HG03175 (cell line): ENCODE data around the gene ZFYVE21.

Experiments used
- ATAC-seq: cut with Tn5 transposase; IDR thresholded peaks from one replicate; pipeline ENCODE4 v1.9.1; 2021; ENCODE audit warnings: mild to moderate bottlenecking, moderate library complexity; ENCODE audit not compliant: unreplicated experiment

Gene ZFYVE21

DNA sequence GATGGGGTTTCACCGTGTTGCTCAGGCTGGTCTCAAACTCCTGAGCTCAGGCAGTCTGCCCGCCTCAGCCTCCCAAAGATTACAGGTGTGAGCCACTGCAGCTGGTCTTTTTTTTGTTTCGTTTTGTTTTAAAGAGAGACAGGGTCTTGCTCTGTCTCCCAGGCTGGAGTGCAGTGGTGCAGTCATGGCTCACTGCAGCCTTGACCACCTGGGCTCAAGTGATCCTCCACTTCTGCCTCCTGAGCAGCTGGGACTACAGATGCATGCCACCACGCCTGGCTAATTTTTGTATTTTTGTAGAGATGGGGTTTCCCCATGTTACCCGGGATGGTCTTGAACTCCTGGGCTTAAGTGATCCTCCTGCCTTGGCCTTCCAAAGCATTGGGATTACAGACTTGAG lies 24.0 kb upstream of the ZFYVE21 start:
- ATAC-seq, result peak; percentile 41

DNA sequence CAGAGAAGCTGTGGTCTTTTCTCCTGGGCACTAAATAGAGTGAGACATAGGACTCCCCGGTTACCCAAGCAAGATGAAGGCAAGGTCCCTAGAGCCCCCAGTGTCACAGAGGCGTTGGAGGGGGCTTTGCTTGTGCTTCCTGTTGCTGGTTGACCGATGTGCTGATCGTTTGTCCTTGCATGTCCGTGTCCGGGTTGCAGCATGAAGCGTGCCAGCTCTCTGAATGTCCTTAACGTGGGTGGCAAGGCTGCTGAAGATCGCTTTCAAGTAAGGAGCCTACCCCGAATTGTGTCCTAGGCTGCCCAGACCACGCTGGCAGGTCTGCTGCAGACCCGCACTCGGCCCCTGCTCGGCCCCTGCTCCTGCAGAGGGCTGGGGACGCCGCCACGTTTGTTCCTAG lies 23.5 kb upstream of the ZFYVE21 start:
- no peak for ATAC-seq

DNA sequence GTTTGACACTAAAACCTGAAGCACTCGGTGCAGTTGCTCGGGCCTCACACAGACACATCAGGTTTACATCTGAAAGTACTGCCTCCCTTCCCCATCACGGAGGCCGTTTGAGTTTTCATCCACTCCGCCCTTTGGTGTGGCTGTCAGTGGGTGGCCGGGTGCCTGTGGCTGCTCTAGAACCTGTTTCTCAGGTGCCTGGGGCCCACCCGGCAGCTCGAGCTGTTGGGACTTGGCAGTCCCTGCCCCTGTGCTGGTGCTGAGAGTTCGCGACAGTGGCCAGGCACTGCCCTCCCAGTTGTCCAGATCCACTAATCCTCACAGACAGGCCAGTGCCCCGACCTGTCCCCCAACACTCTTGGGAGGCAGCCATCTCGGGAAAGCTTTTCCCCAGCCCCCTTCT lies 22.7 kb upstream of the ZFYVE21 start:
- no peak for ATAC-seq

DNA sequence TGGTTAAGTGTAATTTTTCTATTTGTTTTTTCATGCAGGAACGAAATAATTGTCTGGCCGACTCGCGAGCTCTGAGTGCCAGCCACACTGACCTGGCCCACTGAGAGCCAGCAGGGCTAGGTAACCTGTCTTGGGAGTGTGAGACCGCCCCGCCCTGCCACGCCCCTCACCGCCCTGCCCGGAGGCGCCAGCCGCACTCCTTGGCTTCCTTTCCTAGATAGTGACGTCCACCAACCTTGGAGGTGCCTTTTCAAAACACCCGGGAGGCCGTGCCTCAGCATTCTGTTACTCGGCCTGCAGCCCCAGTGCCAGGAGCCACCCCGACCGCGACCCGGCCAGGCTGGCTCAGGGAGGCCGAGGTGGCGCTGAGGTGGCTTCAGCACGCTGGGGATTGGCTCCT lies 22.1 kb upstream of the ZFYVE21 start:
- ATAC-seq, result no peak

DNA sequence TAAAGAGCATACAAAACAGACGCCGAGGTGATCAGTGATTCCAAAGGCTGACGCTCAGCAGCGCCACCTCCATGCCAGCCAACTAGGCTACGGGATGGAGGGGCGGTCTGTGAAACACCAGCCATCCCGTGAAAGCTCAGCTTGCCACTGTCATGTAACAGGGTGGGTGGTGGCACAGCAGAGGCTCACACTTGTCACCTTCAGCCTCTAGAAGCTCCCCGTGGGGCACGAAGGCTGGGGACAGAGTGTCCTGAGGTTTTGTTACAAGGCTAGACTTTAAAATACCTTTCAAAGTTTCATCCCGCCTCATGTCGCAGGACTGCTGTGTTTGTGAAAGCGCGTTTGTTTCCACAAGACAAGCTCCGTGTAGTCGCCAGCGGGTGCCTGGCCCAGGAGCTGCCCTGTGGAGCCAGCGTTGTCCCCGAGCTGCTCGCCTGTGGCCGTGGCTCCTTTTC lies 21.0 kb upstream of the ZFYVE21 start:
- ATAC-seq, result no peak

DNA sequence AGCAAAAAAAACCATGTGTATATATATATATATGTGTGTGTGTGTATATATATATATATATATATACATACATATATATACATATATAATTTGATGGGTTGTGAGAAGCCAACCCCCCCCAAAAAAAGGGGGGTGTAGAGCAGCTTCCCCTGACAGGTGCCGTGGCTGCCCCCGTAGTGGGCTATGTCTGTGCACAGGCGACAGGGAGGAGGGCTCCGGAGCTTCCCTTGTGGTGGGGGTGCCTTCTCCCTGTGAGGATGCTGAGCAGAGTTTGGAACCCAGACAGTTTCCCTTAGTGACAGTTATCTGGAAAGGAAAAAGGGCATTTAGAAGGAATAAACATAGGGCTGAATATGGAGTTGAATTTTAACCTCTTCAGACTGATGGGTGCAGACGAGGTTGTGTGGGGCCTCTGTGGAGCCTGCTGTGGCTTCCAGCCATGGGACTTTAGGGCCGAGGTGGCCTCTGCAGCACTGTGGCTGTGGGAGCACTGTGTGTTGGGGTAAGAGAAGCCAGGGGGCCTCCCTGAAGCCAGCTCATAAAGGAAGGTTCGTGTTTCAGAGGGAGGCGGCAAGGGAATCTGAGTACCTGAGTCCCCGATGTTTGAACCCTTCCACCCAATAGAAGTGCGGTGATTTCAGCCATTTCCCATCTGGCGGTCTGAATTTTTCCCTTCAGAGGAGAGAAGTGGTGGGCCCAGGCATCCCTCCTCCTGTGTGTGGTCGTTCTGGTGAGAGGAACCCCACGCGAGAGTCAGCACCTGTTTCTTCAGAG lies 20.1 kb upstream of the ZFYVE21 start:
- ATAC-seq, result no peak

DNA sequence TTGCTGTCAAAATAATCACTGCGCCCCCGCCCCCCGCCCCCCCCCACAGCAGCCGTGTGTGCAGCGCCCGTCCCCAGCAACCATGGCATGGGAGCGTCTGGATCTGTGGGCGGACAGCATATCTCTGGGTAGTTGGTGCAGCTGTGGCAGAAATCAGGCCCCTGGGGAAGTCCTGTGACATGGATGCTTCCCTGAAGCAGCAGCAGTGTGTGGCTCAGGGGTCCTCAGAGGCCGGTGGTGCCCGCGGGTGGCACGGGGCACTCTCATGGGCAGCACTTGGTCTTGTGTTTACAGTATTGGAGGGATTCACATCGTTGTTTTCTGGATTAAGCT lies 19.6 kb upstream of the ZFYVE21 start:
- no peak for ATAC-seq

DNA sequence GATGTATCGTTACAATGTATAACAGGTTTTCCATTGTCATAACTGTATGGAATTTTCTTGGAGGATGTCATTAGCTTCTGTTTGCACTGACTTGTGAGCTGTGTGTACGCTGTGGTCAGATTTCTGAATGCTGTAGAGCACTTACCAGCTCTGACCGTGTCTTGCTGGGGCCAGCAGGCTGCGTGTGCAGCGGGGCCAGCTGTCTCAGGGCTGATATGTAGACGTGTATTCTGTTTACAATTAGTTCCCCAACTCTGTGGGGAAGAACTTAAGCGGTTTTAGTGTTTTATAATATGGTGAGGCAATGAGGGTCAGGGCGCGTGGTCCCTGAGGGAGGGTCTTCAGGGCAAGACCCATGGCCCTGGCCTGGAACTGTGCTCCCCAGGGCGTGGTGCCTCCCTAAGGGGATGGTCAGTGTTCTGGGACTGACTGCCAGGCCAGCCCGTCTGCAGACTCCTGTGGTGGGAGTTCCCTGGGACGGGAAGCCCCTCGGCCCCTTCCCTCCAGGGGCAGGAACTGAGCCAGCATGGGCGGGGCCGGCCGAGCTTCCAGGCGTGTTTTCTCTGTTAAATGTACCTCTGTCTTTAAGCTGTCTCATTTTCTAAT lies 19.0 kb upstream of the ZFYVE21 start:
- no peak for ATAC-seq

DNA sequence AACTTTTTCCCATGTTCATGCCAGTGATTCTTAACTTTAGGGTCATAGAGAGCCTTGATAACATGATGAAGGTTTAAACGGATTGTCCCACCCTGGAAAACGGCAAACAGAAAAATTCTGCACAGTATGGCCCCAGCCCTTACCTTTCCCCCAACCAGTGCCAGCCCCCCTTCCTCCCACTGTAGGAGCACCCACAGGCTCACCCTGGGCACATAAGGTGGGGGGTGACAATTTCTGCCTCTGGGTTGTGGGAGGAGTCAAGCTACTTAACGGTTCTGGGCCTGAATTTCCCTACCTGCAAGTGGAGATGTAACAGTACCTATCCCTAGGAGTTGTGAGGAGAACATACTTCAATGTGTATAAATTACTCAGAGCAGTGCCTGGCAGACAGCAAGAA lies 18.4 kb upstream of the ZFYVE21 start:
- no peak for ATAC-seq

DNA sequence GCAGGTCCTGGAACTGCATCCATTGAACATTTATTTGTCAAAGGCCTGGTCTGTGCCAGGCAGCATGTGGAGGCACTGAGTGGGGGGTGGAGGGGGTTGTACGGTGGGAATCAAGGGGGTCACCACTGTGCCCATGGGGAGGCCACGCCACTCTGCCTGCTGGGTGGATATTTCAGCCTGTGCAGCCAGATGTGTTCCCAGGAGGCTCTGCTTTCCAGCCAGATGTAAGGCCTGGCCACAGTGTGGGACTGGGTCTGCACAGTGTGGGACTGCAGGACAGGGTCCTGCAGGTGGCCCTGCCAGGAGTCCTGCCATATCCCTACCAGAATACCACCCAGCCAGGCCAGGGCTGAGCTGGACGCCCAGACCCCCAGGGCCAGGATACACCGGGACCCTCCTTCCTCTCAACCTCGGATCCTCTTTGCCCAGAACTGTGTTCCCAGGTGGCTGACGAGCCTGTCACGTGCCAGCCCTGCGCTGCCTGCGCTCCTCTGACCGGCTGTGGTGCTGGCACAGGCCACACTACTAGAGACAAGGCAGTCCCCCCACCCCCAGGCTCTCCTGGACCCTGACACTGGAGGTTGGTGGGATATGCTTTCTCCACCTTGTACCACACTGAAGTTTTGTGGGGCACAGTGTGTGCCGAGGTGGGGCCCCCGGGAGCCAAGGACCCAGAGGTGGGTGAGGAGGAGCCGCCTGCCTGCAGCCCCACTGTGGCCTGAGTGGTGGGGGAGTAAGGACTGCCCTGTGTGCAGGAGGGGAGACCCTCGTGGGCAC lies 17.8 kb upstream of the ZFYVE21 start:
- ATAC-seq, result no peak

DNA sequence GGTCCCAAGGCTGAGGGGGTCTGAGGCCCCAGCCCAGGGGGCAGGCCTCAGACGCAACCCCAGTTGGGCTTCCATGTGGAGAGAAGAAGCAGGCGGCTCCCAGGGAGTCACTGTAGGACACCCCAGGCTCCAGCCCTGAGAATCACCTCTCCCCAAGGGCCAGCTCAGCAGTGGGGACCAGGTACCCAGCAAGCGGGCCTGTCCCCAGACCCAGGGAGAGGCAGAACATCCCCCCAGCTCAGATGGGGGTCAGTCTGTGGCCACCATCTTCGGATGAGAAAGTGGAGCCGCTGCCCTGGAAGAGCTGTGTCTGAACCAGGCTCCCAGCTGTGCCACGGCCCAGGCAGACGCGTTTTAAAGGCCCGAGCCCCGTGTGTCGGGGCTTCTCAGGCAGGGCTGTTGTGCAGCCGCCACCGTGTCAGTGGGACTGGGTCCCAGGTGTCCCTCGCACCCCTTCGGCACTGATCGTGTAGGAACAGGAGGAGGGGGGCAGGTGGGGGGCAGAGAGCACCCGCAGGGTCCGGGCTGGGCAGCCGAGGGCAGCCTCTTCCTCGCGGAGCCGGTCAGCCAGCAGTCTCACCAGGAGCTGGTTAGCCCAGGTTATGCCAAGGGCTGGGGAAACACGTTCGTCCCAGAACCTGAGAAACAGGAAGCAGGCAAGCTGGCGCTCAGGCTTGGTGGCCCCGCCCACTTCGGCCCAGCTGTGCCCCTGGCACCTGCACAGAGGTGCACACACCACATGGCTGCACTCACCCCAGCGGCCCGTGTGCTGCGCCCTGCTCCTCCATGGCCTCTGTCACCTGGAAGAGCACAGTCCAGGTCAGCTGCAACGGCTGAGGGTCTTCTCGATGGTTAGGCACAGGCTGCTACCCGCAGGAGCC lies 17.0 kb upstream of the ZFYVE21 start:
- ATAC-seq, result no peak

DNA sequence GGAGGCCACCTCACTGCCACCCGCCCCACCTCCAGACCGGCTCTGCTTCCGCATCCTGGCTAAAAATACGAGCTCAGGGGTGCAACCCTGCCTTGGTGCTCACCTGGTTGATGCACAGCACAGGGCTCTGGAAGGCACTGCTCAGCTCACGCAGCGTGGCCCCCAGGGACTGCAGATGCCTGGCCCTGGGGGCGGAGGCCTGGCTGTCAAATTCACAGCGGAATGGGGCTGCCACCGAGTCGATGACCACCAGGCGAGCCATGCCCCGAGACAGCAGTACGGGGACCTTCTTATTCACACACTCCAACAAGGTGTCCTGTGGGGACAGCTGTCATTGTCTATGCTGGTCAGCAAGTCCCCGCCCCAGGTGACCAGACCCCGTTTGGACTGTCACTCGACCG lies 16.3 kb upstream of the ZFYVE21 start:
- ATAC-seq, result no peak

DNA sequence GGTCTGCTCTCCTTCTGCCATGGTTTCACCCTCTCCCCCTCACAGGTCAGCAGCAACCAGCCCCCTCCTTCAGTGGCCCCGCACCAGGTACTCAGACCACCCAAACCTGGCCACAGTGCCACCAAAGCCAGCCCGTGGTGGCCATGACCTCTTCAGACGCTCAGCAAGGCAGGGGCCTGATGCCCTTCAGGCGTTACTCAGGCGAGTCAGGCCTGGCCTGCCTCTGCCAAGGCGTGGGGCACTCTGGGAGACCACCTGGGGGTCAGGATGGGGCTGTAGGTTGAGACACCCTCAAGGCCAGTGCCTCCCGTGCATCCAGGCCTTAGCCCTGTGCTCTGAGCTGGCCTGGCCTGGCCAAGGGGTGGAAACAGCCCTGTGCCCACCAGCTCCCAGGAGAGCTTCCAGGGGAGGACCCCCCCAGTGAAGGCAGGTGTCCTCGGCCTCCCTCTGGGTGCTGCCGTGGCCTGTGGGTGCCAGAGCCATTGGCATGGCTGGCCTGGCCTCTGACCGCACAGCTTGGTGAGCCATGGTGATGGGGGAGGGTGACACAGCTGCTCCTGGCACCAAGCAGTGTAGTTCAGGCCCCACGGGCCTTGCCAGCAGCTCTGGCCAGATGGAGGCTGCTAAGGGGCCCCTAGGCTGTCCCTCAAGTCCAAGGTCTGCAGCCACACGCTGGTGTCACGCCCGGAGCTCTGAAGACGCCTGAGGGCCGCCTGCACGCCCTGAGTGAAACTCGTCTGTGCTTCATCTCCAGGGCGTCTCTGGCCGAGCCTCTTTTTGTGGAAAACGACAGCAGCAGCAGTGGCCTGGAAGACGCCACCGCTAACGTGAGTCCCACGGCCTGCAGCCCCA lies 15.5 kb upstream of the ZFYVE21 start:
- ATAC-seq, result no peak

DNA sequence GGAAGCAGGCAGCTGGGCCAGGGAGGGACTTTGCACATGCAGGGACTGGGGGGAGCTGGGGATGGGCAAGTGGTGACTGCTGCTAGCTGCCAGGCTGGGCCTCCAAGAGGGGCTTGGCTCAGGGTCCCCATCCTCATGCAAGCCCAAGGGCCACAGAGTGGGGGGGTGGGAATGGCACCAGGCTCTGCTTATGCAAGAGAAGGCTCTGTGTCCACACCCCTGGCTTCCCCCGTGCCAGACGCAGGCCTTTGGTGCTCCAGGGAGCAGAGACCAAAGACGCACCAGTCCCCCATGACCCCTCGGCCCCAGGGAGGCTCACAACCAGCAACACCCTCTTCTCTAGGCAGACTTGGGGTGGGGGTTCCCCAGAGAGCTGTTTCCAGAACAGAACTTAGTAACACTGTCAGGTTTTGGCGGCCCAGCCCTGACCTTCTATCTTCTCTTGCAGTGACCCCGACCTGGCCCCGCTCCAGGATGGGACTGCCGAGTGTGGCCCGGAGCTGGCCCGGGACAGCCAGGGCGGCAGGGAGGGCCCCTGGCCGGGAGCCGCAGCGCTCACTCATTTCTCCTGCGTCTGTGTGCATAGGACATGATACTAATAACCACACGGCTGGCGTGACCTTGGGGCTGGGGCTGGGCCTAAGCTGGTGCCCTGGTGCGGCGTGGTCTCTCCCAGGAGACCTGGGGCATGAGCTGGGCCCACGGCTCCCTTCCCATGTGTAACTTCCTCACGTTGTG lies 14.7 kb upstream of the ZFYVE21 start:
- no peak for ATAC-seq

DNA sequence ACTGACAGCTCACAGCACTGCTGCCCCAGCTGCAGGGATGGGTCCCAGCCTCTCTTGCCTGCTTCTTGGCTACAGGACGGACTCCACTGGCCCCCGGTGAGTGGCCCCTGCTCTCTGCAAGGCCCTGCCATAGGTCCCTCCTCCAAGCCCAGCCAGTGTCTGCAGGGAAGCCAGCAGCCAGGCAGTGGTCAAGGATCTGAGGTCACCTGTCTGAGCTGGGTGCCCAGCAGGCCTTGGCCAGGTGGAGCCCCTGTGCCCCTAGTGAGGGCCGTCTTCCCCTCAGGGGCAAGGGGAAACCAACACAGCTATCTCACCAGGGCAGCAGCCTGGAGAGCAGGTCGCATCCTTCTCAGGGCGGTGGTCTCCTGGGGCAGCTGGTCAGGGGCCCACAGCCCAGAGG lies 13.5 kb upstream of the ZFYVE21 start:
- no peak for ATAC-seq

DNA sequence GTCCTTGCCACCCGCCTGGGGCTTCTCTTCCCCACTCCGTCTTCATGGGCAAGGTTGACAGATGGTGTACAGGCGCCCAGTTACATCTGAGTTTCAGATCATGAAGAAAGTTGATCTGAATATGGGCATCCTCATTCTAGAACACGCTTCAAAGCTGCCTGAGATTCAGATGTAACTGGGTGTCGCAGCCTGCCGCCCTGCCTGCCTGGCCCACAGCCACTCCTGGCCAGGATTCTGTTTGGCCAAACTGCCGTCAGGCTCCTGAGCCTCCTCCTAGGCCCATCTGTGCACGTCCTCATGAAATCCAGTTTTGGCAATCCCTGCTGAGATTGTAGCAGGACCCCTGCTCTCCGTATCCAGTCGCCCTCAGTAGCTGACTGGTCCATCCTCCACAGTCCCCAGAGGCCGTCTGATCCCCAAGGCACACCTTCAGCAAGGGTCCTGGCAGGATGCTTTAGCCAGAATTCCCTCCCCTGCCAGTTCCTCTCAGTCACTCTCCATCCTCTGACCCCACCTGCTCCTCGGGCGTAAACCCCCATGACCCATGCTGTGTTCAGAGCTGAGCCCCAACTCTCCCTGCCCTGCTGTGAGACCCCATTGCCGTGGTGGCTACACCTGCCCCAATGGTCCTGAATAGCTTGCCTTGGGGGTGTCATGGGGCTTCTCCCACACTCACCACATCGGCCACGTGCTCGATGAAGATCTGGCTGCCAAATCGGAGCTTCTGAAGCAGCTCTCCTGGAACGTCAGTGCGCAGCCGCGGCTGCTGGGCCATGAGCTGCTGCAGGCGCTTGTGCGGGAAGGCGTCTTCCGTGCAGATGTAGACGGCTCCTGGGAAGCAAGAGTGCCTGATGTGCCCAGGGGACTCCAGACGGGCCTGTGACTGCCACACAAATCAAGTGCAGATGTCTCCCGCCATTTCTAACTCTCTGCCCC lies 12.8 kb upstream of the ZFYVE21 start:
- no peak for ATAC-seq

DNA sequence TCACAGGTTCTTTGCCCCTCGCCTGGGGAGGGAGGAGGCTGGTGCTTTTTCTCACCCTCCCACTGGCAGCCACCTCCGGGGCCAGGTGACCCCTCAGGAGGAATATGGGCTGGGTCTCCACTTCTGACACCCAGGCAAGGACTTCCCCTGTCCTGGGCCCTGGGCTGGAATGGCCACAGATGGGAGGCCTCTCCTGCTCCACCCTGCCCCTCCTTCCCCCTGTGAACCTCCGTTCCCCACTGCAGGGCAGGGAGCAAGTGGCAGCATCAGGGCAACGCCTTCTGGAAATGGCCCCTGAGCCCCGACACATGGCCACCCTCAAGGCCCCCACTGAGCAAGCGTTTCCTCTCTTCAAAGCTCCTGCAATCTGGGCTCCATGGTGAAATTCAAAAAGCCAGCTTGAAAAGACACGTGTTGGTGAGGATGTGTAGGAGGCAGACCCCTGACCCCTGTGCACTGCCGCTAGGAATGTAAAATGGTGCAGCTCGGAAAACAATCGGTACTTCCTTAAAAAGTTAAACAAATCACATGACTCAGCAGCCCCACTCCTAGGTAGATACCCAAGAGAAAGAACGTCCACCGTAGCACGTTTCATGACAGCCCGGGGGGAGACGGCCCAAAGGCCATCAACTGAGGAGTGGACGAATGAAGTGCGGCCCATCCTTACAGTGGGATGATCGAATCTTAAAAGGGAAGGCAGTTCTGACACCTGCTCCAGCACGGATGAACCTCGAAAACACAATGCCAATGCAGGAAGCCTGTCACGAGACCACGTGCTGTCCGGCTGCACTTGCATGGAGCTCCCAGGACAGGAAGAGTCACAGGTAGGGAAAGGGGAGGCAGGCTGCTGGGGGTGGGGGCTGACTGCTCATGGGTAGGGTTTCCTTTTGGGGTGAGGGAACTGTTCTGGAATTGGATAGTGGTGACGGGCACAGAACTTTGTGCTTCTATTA lies 11.9 kb upstream of the ZFYVE21 start:
- no peak for ATAC-seq
